ENCODE data around the gene CCR6.

Gene CCR6

DNA sequence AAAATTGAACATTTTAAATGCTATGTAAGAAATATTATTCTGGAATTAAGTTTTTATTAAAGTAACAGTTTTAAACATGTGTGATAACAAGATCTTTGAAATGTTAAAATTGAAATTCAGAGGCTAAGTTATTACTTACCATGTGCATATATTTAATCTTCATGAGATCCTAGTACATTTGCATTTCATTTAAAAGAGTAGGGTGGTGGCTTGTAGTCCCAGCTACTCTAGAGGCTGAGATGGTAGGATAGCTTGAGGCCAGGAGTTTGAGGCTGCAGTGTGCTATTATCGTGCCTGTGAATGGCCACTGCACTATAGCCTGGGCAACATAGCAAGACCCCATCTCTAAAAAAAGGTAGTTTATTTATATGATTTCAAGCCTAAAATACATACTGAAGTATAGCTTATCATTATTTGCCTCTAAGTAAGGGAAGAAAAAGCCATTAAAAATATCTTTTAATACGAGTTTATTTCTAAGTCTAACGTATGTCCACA is 3.0 kb downstream of the CCR6 start:
- TF ChIP-seq, protein P1, sequence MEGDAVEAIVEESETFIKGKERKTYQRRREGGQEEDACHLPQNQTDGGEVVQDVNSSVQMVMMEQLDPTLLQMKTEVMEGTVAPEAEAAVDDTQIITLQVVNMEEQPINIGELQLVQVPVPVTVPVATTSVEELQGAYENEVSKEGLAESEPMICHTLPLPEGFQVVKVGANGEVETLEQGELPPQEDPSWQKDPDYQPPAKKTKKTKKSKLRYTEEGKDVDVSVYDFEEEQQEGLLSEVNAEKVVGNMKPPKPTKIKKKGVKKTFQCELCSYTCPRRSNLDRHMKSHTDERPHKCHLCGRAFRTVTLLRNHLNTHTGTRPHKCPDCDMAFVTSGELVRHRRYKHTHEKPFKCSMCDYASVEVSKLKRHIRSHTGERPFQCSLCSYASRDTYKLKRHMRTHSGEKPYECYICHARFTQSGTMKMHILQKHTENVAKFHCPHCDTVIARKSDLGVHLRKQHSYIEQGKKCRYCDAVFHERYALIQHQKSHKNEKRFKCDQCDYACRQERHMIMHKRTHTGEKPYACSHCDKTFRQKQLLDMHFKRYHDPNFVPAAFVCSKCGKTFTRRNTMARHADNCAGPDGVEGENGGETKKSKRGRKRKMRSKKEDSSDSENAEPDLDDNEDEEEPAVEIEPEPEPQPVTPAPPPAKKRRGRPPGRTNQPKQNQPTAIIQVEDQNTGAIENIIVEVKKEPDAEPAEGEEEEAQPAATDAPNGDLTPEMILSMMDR (conservative IDR thresholded peaks at IDR 0.05; ENCODE audit: low read depth, low read length), result no peak
- no peak for DNase-seq (ENCODE audit: low read depth)
- no peak overlapping the region for H3K4me3 ChIP-seq (ENCODE audit: low read length)

DNA sequence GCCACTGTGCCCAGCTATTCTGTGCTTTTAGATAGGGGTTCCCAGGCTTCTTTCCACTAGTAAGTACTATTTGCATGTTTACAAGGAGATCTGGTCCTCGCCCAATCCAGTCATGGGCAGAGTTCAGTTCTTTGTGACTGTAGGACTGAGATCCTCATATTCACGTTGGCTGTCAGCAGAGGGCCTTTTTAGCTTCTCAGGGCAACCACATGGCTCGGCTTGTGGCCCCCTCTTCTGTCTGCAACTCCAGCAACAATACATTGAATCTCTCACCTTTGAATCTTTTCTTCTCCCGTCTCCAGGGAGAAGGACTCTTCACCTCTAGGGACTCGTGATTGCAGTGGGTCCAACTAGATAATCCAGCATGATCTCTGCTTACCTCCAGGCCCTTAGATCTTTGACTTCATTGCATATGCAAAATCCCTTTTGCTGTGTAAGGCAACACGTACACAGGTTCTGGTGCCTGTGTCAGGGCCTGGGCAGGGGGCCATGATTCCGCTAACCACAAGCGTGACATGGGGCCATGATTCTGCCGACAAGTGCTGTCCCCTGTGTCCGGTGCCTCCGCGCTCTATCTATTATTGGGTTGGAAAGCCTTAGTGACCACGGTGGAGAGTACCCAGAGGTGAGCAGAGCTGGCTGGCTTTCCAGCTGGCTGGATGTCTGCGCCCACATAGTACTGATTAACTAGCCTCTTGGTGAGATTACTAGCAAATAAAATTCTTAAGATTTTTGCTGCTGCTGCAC is 5.1 kb downstream of the CCR6 start:
- no peak for DNase-seq (ENCODE audit: low read depth)
- TF ChIP-seq, protein P1 (conservative IDR thresholded peaks at IDR 0.05; ENCODE audit: low read depth, low read length), result no peak

DNA sequence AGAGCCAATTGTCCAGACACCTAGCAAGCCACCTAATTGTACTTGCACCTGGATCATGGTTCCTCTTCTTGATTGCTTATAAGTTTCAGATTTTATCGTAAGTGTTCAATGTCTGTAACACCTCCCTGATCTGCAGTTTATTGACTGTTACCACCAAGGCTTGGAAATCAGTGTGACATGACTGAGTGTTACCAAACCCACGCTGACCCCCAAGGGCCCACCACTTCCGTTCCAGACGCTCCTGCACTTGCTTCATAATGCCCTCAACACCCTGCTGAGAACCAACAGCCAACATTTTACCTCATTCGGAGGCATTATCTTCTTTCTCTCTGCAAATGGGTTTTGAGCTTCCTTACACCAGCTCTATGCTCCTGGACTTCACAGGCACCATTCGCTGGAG is 6.3 kb downstream of the CCR6 start:
- no peak overlapping the region for H3K4me3 ChIP-seq (ENCODE audit: low read length)
- no peak for DNase-seq (ENCODE audit: low read depth)
- TF ChIP-seq, protein P1 (conservative IDR thresholded peaks at IDR 0.05; ENCODE audit: low read depth, low read length), result no peak

More for the DNA sequence above, 5.1 kb downstream of the CCR6 start:
- no peak overlapping the region for H3K4me3 ChIP-seq (ENCODE audit: low read length)

DNA sequence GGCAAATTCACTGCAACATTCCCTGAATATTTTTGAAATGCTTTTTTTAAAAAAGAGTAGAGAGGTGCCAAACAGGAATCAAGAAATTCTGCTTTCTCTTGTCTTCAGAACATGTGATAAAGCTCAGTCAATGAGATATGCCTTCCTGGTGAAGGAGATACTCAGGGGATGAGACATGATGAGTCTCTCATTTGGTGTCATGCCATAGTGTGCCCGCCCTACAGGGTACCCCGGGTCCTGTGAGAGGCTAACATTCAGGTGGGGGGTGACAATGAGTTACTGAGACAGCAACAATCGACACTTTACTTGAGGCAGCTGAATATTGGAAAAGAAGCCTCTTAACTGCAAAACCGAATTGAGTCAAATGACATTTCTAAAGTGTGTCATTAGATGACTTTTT is 6.7 kb downstream of the CCR6 start:
- no peak for DNase-seq (ENCODE audit: low read depth)
- TF ChIP-seq, protein P1 (conservative IDR thresholded peaks at IDR 0.05; ENCODE audit: low read depth, low read length), result no peak
- no peak overlapping the region for H3K4me3 ChIP-seq (ENCODE audit: low read length)

DNA sequence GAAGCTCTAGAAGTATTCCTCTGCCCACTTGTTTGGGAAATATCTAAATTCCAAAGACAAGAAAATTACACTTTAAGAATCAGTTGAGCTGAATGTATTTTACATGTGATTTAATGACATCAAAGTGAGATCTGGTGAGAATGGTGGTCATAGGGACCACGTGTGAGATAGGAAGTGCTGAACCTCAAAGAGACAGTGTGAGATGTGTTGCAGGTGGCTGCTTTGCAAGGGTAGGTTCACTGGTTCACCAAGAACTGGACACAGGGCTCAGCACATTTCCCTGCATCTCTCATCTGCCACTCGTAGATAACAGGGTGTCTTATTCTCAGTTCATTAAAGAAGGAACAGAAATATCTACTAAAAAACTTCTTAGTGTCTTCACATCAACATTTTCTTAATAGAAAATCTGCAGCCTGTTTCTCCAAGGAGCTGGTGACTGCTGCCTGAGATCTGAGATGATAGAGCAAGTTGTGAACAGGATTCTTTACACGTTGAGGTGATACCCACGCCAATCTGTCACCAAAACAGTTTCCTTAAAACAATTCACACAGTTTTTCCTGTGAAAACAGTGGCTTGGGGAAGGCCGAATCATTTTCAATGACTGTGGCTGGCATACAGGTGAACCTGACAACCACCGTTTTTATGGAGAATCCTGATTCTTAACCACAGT is 7.2 kb downstream of the CCR6 start:
- TF ChIP-seq, protein P1 (conservative IDR thresholded peaks at IDR 0.05; ENCODE audit: low read depth, low read length), result no peak
- no peak for DNase-seq (ENCODE audit: low read depth)
- no peak overlapping the region for H3K4me3 ChIP-seq (ENCODE audit: low read length)

DNA sequence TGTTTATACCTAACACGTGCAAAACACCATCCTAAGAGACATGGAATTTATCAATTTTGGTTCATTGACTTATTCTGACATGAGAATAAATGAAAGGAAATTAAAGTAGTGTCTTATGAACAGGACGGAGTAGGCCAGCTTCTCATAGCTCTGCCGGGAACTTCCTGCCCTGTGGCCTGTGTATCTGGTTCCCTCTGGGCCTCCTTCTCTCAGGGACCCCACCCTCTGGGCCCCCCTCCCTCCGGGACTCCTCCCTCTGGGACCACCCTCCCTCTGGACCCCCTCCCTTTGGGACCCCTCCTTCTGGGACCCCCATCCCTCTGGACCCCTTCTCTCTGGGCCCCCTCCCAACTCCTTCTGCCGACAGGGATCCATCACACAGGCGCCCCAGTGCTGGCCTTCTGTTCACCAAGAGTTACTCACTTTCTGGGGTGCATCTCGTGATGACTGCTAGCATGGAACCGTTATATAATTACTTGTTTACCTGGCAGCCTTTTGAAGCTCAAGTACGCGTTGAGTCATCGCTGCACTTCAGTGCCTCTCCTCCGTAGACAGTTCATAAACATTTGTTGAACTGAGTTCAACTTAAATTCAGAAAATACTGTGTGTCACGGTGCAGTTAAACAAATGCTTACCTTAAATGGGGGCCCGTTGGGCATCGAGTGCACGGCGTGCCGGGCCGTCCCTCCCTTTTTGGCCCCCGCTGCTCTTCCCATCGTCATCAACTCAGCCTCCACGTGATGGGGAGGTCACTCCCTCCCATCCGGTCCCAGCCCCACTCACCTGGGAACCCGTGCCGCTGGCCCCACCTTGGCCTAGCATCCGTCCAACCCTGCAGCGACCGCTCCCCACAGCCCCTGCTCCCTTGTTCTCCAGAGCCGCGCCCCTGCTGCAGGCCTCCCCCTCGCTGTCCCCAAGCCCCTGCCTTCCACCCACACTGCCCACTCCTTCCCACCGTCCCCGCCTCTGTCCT is 8.1 kb downstream of the CCR6 start:
- TF ChIP-seq, protein P1 (conservative IDR thresholded peaks at IDR 0.05; ENCODE audit: low read depth, low read length), result no peak
- no peak for DNase-seq (ENCODE audit: low read depth)

More for the DNA sequence above, 8.1 kb downstream of the CCR6 start:
- H3K4me3 ChIP-seq (ENCODE audit: low read length), result no peak overlapping the region
